ENCODE results near the gene EPS8.
A peak's percentile ranks its signal among the peaks of the same experiment; 100 is the strongest.
"Not testable (repeated sequence)": the region's sequence is repeated elsewhere in the genome, so short reads cannot be mapped to it uniquely, and the experiment has no call there.

EPS8 gene

DNA sequence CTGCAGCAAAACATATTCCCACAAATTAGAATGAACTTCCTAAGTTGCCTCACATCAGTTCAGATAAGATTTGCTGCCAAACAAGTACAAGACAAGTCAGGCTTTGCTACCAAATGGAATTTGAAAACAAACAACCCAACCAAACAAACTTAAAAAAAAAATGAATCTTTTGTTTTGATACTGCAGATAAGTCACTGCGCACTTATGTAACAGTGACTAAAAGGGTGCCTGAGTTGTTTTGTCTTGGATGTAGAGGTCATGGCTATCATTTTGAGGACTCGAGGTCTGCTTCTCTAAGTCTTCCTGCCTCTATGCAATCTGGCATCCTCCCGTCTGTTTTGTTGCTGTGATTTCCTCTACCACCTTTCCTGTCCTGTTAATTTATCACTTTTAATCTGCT is 11.1 kb upstream of the EPS8 start:
- no peak for DNase-seq

DNA sequence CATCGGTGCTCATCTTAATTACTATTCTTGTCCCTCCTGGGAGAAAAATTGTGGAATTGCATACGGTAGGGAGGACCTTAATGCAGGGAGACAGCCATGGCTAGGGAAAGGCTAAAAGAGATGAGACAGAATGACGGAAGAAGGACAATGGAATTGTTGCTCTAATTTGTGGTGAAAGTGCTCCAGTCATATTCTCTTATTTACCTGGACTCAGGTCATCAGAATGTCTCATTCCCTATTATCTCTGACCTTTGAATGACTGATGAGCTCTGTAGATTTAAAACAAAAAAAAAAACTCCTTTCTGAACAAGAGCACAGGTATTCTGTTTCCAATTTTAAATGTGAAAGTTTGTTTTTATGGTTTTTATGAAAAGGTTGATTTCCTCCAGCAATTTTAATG is 8.6 kb upstream of the EPS8 start:
- DNase-seq = no peak

DNA sequence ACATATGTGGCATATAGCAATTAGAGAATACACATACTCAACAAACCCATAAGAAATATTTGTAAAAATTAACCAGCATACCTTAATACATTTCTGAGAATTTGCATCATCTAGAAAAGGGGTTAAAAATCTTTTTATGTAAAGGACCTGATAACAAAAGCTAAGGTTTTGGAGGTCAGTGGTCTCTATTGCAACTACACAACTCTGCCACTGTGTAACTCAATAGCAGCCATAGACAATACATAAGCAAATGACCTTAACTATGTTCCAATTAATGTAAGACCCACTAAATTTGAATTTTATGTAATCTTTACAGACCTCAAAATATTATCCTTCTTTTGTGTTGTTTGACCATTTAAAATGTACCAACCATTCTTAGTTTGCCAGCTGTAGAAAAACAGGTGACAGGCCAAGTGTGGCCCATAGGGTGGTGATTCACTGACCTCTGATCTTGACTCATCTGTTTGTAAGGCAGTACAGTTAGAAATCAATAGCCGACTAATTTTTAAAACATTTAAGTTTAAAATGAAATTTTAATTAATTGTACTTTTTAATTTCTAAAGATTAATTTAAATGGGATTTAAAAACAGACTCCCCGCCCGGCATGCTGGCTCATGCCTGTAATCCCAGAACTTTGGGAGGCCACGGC is 7.4 kb upstream of the EPS8 start:
- DNase-seq = no peak

DNA sequence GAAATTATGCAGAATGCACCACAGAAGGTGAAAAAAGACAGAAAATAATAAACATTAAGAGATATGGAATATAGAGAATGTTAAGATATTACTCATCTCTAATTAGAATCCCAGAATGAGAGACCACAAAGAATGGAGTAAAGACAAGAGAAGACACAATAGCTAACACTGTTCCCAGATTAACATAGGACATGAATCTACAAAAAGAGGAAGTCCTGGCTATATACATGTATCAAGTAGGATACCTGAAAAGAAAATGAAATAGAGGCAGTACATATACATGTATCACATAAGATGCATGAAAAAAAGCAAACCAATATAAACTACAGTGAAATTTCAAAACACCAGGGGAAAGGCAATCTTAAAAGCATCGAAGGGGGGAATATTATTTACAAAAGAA is 5.6 kb upstream of the EPS8 start:
- DNase-seq = no peak

DNA sequence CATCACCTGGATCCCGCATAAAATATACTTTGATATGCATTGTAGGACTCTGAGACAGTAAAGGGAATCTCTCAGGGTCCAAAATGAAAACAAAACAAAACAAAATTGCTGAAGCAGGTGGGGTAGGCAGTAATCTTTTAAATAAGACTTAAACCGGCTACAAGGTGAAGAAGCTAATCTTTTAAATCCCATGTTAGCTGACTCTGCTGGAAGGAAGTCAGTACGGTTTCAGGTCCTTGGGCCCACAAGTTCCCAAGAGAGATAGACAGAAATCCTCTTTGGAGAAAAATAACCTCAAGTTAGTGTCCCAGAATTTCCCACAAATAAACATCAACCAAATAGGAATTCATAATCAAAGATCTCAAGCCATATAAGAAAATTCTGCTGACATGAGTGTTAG is 5.0 kb upstream of the EPS8 start:
- DNase-seq = no peak

DNA sequence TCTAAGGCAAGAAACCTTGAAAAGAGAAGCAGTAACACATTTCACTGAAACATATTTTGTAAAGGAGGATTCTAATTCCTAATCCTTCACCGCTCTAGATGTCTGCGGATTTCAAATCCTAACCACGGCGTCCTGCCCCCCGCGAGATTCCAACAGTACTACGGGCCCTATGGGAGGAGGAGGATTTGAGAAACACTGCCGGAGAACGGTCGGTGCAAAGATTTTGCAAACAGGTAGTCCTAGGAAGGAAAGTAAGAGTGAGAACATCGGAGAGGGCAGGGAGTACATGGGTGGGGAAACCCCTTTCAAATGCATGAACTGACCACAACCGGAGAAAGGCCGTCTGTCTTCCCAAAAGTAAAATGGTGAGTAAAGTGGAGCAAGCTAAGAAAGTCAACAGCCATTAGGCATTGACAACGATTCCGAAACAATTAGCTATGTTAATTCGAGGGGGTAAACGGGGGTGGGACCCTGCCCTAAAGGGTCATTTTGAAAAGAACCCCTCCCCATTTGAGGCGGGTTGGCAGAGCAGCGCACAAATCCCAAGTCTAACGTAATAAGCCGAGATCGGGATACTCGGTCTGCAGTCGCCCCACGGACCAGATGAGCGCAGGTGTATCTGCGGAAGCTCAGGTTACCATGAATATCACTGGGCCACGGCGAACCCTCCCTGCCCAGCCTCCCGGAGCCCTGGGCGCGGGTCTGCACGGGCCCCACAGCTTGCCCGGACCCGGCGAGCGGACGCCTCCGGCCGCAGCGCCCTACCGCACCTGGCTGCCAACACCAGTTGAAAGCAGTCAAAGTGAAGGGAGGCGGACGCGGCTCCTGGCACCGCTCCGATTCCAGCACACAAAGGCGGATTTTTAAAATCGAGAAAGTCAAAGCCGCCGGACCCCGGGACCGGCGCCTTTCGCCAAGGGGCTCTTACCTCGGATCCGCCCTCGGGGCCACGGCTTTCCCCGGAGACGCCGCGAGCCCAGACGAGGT is 662 bp downstream of the EPS8 start:
- DNase-seq = peak in 31 of 51 donors; percentile 11 to 91 (median 50)

DNA sequence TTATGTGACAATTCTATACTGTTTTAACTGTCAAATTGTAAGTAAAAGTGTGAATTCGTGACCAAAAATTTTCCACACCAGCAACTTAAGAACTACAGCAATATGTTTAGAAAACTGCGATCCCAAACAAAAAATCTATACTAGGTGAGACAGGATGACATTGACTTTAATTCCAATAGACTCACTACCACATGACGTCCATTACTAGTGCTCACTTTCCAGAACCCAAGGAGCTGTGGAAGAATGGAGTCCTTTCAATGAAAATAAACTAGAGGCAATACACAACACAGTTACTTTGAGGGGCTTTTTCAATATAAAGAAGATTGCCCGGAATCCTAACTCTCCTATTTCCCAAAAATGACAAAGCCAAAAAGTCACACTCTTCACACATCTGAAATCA is 1.4 kb downstream of the EPS8 start:
- no peak for DNase-seq

DNA sequence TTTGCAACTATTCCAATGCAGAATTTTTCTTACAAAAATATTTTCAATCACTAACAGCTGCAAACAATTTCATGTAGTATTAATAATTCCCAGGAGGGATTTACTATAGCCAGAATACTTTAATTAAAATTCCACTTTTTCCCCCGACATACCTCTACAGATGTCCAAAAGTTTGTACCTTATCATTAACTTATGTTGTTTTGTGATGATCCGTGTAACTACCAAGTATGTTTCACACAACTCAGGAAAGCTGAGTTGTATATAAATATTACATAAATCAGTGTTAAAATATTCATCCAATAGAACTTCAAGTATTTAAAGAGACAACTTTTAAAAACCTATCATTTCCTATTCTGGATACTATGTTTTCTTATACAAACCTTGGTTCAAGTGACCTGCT is 2.4 kb downstream of the EPS8 start:
- DNase-seq = no peak

DNA sequence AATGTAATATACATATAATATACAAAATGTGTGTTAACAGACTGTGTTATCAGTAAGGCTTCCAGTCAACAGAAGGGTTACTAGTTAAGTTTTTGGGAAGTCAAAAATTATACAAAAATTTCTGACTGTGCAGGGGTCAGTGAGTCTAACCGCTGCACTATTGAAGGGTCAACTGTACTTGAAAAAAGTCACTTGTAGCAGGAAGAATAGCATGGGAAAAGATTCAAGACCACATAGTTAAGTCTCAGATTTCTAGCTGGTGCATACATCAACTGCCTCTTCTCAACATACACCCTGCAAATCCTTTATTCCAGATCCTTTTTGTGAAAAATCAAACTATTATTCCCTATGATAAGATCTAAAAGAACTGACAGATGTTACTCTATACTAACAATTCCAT is 5.9 kb downstream of the EPS8 start:
- no peak for DNase-seq

DNA sequence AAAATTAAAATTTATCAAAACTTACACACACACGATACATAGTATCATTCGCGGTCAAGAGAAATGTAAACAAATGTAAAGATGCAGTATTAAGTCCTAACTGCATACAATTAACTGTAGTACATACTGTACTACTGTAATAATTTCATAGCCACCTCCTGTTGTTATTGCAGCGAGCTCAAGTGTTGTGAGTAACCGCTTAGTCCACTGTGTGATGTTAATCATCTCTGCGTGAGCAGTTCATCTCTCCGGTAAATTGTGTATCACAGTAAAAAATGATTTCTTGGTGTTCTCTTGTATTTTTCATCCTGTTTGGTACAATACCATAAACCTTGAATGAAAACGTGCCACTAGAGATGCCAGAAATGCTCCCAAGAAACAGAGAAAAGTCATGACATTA is 6.5 kb downstream of the EPS8 start:
- no peak for DNase-seq

DNA sequence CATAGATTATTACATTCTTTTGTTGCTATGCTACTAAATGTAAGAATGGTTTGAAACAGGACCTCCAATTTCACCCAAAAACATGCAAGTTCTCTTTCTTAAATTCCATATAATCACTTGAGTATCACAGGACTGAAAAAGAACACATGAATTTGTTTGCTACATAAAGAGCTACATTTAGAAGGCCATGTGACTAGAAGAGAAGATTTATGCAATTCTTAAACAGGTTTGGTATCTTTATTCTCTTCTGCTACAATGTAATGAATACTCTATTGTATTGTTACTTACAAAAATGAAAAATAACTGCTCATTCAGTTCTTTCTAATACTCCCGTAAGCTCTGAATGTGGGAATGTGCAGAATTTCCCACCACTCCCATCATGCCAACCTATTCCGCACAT is 9.3 kb downstream of the EPS8 start:
- DNase-seq = no peak

DNA sequence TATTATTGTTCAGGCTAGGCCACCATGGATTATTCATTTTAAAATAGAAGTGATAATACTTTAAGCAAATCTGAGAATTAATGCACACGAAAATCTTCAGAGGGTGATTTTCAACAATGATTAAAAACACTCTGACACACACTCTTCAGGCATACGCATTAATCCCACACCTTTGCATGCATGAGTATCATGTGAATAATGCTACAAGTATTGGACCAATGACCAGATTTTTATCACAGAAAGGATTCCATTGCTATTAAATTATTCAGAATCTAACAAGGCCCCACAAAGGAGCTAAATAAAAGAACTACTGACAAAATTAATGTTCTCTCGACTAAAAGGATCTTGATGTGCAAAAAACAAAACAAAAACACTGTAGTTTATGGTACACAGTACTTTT is 11.1 kb downstream of the EPS8 start:
- DNase-seq = no peak

DNA sequence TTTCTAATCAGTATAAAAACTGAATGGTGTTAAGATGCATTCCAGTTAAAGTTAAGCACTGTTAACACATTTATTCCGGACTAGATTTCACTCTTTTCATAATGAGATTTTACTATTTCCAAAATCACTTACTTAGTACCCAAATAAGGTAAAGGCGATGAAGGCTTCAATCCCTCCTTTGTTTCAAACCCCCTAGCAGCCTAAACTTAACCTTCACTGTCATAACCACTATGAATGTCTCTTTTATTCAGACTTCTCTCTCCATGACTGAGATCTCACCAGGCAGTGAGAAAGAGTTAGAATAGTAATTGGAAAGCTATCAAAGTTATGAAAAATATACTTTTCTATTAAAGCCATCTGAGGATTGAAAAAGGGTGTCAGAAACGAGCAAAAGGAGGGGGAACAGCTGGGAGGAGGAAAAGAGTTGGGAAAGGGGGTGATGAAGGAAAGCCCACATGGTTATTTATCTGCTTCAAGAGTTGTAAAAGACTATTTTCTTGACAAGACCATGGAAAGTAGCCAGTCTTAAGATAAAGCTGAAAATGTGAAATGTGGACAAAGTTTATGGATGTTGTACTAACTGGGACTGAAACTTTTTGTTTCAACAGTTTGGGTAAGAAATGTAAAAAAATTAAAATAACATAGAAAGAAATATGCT is 11.7 kb downstream of the EPS8 start:
- DNase-seq = no peak

DNA sequence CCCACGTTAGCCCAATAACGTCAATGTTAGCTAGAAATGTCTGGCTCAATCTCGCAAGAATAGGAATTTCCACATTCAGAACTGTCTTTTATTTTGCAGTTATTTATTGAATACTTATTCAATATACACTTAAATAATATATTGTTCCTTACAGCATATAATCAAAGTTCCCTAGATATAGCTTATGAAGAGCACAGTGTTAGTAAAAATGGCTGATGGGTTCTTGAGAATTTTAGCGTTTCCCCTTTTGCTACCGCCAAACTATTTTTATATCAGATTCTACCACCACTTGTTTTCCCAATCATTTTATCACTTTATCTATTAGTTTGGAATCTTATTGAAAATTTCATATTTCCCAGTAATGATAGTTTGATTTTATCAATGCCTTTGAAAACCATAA is 12.7 kb downstream of the EPS8 start:
- no peak for DNase-seq

DNA sequence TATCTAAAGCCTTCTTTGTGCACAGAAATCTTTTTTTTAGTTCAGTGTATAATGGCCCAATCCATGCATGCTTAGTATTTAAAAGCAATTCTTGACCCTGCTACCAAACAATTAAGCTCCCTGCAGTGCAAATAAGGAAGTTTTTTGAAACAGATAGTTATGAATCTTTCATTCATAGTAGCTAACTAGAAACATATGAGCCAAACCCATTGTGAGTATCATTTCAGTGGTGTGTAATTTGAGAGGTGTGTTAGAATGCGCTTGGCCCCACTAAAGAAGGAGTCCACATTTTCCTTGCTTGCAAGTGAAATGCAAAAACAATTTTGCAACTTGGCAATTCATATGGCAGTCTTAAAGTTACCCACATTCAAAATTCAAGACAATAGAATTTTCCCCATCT is 14.4 kb downstream of the EPS8 start:
- DNase-seq = no peak

DNA sequence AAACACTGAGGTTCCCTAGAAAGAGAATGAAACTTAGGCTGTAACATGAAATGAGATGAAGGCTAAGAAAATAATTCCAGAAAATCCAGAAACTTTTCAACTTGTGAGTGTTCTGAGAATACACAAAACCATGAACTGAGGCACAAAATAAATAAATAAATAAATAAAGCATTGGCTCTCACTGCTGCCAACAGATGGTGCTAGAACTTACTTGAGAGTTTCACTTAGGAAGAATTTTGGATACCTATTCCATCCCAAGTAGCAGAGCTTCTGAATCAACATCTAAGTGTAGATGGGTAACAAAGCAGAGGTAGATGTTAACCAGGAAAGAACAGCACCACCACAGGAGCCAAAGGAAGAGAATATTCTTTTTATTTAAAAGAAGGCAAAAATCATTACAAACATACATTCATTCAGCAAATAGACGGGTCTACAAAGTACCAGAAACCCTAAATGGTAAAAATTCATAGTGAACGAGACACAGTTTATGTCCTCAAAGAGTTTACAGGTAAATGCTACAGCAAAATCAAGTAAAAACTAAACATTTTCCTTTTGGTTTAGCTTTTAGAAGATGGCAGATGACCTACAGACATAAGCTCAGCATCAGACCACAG is 16.7 kb downstream of the EPS8 start:
- DNase-seq = no peak

DNA sequence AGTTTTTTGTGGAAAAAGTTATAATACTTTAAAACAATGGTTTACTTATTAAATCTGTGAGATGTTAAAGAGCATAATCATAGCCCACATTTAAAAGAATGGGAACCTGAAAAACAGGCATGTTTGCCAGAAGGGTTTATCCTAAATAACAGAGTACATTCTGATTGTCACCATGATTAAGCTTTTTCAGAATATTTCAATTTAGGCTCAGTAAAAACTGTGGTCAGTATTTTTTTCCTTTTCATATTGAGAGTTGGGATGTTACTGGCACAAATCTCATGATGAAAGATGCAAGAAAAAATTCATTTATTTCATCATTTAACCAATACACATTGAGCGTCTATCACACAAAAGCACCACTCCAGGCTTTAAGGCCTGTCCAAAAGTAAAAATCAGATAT is 18.6 kb downstream of the EPS8 start:
- no peak for DNase-seq

DNA sequence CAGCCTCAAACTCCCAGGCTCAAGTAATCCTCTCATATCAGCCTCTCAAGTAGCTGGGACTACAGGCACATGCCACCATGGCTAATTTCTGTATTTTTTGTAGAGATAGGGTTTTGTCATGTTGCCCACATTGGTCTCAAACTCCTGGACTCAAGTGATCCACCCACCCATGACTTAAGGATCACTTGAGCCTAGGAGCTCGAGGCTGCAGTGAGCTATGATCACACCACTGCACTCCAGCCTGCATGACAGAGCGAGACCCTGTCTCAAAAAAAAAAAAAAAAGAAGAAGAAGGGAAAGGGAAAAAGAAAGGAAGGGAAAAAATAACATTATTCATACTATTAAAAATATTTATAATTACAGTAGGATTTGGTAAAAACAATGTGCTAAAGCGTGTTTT is 19.2 kb downstream of the EPS8 start:
- no peak for DNase-seq

DNA sequence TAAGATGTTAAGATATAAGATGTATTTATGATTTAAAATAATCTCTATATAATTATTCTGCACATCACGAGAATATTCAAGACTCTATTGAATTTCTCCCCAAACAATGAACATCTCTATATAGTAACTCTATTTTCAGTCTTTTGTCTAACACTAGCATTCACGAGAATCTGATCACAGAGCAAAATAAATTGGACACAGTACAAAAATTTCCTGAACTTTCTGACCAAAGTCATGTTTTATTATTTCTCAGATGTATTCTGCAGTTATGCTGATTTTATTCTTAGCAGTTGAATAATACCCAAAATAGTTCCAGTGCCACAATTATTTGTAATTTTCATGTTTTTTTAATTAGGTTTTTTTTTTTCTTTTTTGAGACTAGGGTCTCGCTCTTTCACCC is 19.6 kb downstream of the EPS8 start:
- DNase-seq = no peak

DNA sequence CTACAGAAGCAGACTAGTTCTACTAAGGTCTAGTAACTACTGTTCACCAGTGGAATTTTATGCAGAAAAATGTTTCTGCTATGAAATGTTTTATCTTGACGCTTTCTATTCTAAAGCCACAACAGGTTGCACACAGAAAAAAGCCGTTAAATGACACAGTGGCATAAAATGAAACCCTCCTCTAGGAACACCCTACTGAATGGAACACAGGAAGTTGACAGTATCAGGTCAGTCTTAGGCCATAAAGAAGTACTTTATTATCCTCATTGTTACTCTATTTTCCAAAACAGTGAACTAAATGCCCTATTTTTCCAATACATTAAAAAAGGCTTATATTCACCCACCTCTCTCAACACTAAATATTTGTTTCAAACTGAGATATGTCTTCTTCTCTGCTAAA is 21.9 kb downstream of the EPS8 start:
- no peak for DNase-seq

DNA sequence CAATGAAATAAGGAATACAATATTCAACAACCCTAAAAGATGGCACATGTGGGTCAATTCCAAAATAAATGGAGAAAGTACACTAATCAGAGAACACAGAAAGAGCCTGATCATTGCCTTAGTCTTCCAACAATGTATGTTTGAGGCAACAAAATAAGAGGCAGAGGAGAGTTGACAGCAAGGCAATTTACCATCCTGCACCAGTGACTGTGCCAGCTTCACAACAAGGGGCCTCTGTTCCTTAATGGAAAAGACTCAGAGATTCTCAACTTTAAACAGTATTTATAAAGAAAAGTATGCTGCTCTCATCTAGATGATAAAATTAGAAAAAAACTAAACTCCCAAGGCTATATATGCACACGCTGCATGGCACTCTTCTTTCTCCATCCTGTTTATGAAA is 25.9 kb downstream of the EPS8 start:
- DNase-seq = peak in 3 of 51 donors; percentile 7 to 30 (median 19)

DNA sequence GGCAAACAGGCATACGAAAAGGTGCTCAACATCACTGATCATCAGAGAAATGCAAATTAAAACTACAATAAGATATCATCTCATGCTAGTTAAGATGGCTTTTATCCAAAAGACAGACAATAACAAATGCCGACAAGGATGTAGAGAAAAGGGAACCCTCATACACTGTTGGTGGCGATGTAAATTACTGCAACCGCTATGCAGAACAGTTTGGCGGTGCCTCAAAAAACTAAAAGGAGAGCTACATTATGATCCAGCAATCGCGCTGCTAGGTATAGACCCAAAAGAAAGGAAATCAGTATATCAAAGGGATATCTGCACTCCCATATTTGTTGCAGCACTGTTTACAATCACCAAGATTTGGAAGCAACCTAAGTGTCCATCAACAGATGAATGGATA is 27.0 kb downstream of the EPS8 start:
- not testable (repeated sequence) for DNase-seq
